D721Med (cell line): ENCODE measurements around the gene GLIS1.

ENCODE experiments used
- DNase-seq: peaks from one replicate; pipeline ENCODE4 v3.0.0; 2011; ENCODE audit warnings: low spot score; ENCODE audit not compliant: insufficient read length
- FAIRE-seq: peaks from 2 replicates; lab custom pipeline; 2011; peaks lifted over from hg19 to GRCh38; lab: Jason Lieb, UNC
- TF ChIP-seq, protein P1 (sequence below): IDR thresholded peaks from 2 replicates; pipeline ENCODE4 v1.5.1; 2012; ENCODE audit warnings: mild to moderate bottlenecking, control low read depth; ENCODE audit not compliant: insufficient read depth; ENCODE audit errors: missing control alignments

The GLIS1 gene

DNA sequence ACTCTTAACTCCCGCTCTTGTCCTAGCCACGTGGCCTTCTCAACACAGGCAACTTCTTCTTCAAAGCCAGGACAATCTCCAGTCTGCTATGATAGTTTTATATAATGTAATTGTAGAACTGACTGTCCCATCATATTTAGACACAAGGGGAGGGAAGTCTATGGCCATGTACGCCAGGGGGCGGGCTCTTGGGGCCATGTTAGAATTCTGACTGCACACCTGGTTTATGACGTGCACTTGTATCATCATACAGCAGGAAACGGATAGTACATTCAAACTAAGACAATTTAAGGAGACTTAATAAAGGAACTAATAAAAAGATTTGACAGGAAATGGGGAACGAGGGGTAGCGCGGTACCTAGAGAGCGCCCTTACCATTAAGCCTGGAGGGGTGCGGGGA, 258.3 kb downstream of the GLIS1 start:
- TF ChIP-seq, protein P1, sequence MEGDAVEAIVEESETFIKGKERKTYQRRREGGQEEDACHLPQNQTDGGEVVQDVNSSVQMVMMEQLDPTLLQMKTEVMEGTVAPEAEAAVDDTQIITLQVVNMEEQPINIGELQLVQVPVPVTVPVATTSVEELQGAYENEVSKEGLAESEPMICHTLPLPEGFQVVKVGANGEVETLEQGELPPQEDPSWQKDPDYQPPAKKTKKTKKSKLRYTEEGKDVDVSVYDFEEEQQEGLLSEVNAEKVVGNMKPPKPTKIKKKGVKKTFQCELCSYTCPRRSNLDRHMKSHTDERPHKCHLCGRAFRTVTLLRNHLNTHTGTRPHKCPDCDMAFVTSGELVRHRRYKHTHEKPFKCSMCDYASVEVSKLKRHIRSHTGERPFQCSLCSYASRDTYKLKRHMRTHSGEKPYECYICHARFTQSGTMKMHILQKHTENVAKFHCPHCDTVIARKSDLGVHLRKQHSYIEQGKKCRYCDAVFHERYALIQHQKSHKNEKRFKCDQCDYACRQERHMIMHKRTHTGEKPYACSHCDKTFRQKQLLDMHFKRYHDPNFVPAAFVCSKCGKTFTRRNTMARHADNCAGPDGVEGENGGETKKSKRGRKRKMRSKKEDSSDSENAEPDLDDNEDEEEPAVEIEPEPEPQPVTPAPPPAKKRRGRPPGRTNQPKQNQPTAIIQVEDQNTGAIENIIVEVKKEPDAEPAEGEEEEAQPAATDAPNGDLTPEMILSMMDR: no peak
- no peak for FAIRE-seq
- no peak for DNase-seq

DNA sequence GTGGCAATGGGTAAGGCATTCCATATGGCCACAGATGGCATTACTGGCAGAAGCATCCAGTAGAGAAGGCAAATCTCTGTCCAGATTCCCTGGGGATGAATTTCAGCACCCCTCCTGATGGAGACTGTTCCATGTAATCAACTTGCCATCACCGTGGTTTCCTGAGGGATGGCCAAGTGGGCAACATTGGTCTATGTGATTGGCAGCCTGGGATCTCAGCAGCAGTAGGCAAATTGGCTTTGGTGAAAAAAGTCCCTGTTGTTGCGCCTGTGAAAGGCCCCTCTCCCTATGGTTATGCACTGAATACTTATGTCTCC, 260.5 kb downstream of the GLIS1 start:
- FAIRE-seq (no peak), DNase-seq (no peak)
- TF ChIP-seq, protein P1: no peak

DNA sequence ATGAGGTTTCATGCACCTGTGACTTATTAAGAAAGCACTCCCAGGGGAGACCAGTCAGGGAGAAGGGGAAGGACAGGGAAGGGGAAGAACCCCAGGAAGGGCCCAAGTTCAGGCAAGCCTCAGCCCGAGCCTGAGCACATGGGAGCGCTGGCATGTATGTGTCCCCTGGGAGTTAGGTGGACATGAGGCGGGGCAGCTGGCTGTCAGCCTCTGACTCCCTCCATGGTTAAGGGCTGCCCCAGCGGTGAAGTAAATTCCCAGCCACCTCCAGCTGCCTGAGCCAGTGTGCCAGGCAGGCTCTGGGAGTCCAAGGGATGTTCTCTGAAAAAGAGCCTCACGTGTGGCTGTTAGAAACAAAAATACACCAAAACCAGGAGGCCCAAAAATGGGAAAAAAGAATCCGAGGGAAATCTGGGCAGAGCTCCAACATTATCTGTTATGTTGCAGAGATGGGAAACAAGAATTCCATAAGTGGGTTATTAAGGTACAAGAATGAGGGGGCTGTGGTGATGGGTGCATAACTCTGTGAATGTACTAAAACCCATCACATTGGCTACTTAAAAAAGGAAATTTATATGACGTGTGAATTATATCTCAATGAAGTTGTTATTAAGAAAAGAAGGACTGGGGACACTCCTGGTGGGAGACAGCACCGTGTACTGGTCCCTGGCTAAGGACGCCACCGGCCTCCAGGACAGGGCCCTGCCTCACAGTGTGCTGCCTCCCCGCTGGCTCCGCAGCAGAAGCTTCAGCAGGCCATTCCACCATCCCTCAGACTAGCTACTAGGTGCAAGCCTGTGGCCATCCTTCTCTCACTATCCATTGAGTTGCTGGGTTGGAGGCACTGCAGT, 261.1 kb downstream of the GLIS1 start:
- FAIRE-seq (no peak), DNase-seq (no peak)

DNA sequence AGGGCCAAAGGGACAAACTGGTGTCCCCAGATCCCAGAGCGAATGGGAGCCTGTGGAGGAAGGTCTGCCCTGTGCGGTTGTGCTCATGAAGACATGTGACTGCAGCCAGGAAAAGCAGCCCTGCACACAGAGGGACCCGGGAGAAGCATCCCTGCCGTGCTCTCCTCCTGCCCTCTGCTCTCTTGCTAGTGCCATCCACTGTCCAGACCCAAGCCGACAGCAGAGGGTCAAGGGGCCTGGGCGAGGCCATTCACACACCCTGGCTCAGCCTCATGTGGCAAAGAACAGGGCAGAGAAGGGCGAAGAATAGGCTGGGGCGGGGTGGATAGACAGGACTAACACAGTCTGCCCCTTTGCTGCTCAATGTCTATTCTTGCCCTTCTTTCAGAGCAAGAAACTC, 262.4 kb downstream of the GLIS1 start:
- FAIRE-seq (no peak), DNase-seq (no peak)
- TF ChIP-seq, protein P1: no peak

More for the DNA sequence above, 261.1 kb downstream of the GLIS1 start:
- TF ChIP-seq, protein P1: no peak

DNA sequence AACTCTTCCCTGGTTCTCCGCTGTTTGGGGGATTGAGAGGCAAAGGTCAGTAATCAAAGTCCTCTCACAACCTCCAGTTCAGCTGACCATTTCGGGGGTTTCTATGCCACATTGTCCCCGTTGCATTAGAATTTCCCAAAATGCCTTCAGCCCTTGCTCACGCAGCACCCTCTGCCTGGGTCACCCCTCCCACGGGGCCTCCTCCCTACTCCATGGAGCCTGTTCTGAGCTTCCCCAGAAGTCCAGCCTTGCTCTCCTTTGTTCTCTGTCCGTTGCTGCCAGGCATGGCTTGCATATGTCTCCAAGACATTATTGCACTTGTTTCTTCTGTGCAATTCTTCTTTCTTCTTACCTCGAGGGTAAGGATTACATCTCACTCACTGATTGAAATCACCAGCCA, 263.3 kb downstream of the GLIS1 start:
- FAIRE-seq (no peak), DNase-seq (no peak)
- TF ChIP-seq, protein P1: no peak

DNA sequence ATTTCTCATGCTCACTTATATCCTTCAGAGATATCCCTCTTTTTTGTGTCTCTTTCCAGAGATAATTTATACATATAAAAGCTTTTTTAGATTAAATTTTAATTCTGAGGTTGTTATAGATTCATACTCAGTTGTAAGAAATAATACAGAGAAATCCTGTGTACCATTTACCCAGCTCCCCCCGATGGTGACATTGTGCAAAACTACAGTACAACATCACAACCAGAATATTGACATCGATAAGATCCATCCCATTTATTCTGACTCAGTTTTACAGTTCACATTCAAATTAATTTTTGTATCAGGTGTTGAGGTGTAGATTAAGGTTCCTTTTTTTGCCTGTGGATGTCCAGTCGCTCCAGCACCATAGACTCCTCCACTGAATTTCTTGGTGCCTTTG, 265.5 kb downstream of the GLIS1 start:
- TF ChIP-seq, protein P1: peak; percentile 42
- FAIRE-seq (no peak), DNase-seq (no peak)

DNA sequence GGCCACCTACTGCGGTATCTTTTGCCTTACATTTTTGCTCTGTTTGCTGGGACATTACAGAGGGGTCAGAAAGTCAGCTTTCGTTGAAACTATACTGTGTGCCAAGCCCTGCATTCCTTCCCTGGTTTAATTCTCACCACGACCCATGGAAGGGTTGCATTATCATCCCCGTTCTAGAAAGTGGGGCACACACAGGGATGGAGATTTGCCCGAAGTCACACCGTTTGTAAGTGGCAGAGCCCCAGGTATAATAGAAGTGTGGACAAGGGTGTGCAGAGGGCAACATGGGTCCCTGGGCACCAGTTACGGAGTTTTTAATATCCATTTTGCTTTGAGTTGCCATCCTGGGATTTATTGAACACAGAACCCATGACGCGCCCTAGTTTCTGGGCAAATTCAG, 268.0 kb downstream of the GLIS1 start:
- TF ChIP-seq, protein P1: no peak
- no peak for DNase-seq
- FAIRE-seq: no peak
